B cell (primary cell): Measurements from ENCODE around the gene TMC6. TPM values are rescaled to one million over a fixed set of nuclear protein-coding genes. Genes with fewer than 3 reads are reported as not detected.

Source experiments
- ATAC-seq: fragments of 200-7000 bp; cut with Tn5 transposase; one replicate; pipeline ENCODE4 v1.10.0; 2021; ENCODE audit warnings: low read depth, mild to moderate bottlenecking, moderate number of reproducible peaks, moderate library complexity
- CTCF ChIA-PET: fragments of 350-600 bp; sonication (Branson Sonifier 250); formaldehyde crosslinking; loops from one replicate; lab custom pipeline; 2021; ENCODE audit warnings: antibody characterized with exemption, inconsistent platforms; lab: Charles Lee
- POLR2A ChIA-PET: fragments of 350-600 bp; sonication (Branson Sonifier 250); formaldehyde crosslinking; loops from one replicate; lab custom pipeline; 2021; ENCODE audit warnings: antibody characterized with exemption; lab: Charles Lee
- DNase-seq: peaks from one replicate; pipeline ENCODE4 v3.0.0; 2013
- H2AFZ ChIP-seq: 2 replicates; pipeline ENCODE4 v1.6.1; 2012; ENCODE audit warnings: mild to moderate bottlenecking, low read depth, low read length; ENCODE audit not compliant: insufficient read depth, poor library complexity, severe bottlenecking
- H3K27ac ChIP-seq, 2 donors: 1 replicate in 1 of 2; 2 replicates in 1 of 2; pipeline ENCODE4 v1.5.1; 2012 to 2013; ENCODE audit warnings: low read length in 2 of 2, mild to moderate bottlenecking in 2 of 2, moderate library complexity in 1 of 2
- H3K27me3 ChIP-seq, 4 experiments: fragments of 200-600 bp in 1 of 4; sonication (generic) in 1 of 4; replicated peaks in 1 of 4; 1 replicate in 2 of 4; 2 replicates in 2 of 4; pipeline versions ENCODE4 v1.6.1 to v1.7.0; 2013 to 2016; ENCODE audit warnings: low read length in 3 of 4, mild to moderate bottlenecking in 2 of 4, mixed read lengths in 1 of 4, moderate library complexity in 1 of 4; ENCODE audit not compliant: insufficient read depth in 4 of 4, control insufficient read depth in 3 of 4; ENCODE audit errors: control extremely low read depth in 1 of 4
- H3K36me3 ChIP-seq, 2 experiments: replicated peaks in 1 of 2; 1 replicate in 1 of 2; 2 replicates in 1 of 2; pipeline versions ENCODE4 v1.6.1 to v1.7.1; 2013; ENCODE audit warnings: low read length in 1 of 2; ENCODE audit not compliant: insufficient read depth in 2 of 2, control insufficient read depth in 1 of 2; ENCODE audit errors: control extremely low read depth in 1 of 2, extremely low read depth in 1 of 2
- H3K4me1 ChIP-seq, 2 donors: fragments of 200-600 bp in 1 of 2; sonication (generic) in 1 of 2; 1 replicate in 1 of 2; 2 replicates in 1 of 2; pipeline versions ENCODE4 v1.5.1 to v1.6.1; 2013 to 2017; ENCODE audit warnings: low read length in 2 of 2; ENCODE audit not compliant: control insufficient read depth in 2 of 2, insufficient read depth in 2 of 2
- H3K4me2 ChIP-seq: replicated peaks from 2 replicates; pipeline ENCODE3; 2012; ENCODE audit warnings: mild to moderate bottlenecking, low read depth, low read length; ENCODE audit not compliant: poor library complexity, severe bottlenecking
- H3K4me3 ChIP-seq, 5 experiments: fragments of 200-600 bp in 1 of 5; sonication (generic) in 1 of 5; 1 replicate in 3 of 5; 2 replicates in 2 of 5; pipeline versions ENCODE4 v1.5.1 to v1.7.0; 2011 to 2016; ENCODE audit warnings: low read length in 4 of 5, mild to moderate bottlenecking in 4 of 5, low read depth in 2 of 5, control low read depth in 1 of 5, moderate library complexity in 1 of 5; ENCODE audit not compliant: insufficient read depth in 1 of 5; ENCODE audit errors: control extremely low read depth in 1 of 5, extremely low read depth in 1 of 5
- H3K79me2 ChIP-seq: fragments of 200-600 bp; sonication (generic); one replicate; pipeline ENCODE4 v1.6.0; 2016; ENCODE audit warnings: low read length; ENCODE audit not compliant: control insufficient read depth, insufficient read depth
- H3K9ac ChIP-seq: fragments of 200-600 bp; sonication (generic); 2 replicates; pipeline ENCODE4 v1.6.1; 2017; ENCODE audit warnings: mild to moderate bottlenecking, low read length, moderate library complexity
- H3K9me3 ChIP-seq, 3 donors: one replicate each; pipeline versions ENCODE4 v1.6.1 to v1.7.1; 2013; ENCODE audit warnings: low read length in 2 of 3; ENCODE audit not compliant: control insufficient read depth in 2 of 3, insufficient read depth in 1 of 3; ENCODE audit errors: control extremely low read depth in 1 of 3
- H4K20me1 ChIP-seq: 2 replicates; pipeline ENCODE4 v1.6.0; 2012; ENCODE audit warnings: mild to moderate bottlenecking, low read length; ENCODE audit not compliant: insufficient read depth, control insufficient read depth, poor library complexity, severe bottlenecking
- H3K27ac Mint-ChIP-seq: one replicate; pipeline ENCODE4 v1.8.0; 2021; ENCODE audit warnings: mixed read lengths
- H3K27me3 Mint-ChIP-seq: one replicate; pipeline ENCODE4 v1.8.0; 2021; ENCODE audit warnings: mixed read lengths
- H3K4me1 Mint-ChIP-seq: one replicate; pipeline ENCODE4 v1.8.0; 2021; ENCODE audit warnings: mixed read lengths
- H3K4me3 Mint-ChIP-seq: one replicate; pipeline ENCODE4 v1.8.0; 2021; ENCODE audit warnings: mixed read lengths
- H3K9me3 Mint-ChIP-seq: one replicate; pipeline ENCODE4 v1.8.0; 2022; ENCODE audit warnings: mixed read lengths; ENCODE audit not compliant: insufficient read depth
- CTCF ChIP-seq: fragments of 200-600 bp; IDR thresholded peaks from one replicate; pipeline ENCODE4 v1.8.0; 2022; ENCODE audit warnings: antibody characterized with exemption, mild to moderate bottlenecking
- EZH2 ChIP-seq: IDR thresholded peaks from 2 replicates; pipeline ENCODE4 v1.6.1; 2012; ENCODE audit warnings: borderline replicate concordance, low read depth, mild to moderate bottlenecking, moderate library complexity, low read length; ENCODE audit not compliant: insufficient read depth, poor library complexity, severe bottlenecking
- WGBS: methylation state at CpG from one replicate; pipeline ENCODE4 v1.1.5; 2013; ENCODE audit warnings: missing lambda C conversion rate; ENCODE audit not compliant: insufficient coverage; 5-methylcytosine and 5-hydroxymethylcytosine counted together
- intact Hi-C: fragments of 100-400 bp; cut with micrococcal nuclease; formaldehyde crosslinking; loops from one replicate; pipeline ENCODE4 v1.10.0; 2022
- polyA plus RNA-seq: library from polyadenylated mRNA; depleted of rRNA; stranded (reverse); fragments of >200 nt; gene quantifications from 2 replicates; pipeline ENCODE4 v1.2.3, GENCODE V29; 2012
- total RNA-seq, 2 donors: library from RNA; stranded (reverse); fragments of 120-200 nt in 1 of 2; gene quantifications; 1 replicate in 1 of 2; 2 replicates in 1 of 2; pipeline versions ENCODE4 v1.2.3 to v1.2.4, GENCODE V29; 2013 to 2022

Gene TMC6
- total and polyA plus RNA-seq, 2 donors (not counting 1 experiment from before 2014, with no cell fraction given) = 374 to 891 TPM

- 96% methylated on average over 4 of the region's 9 CpGs for WGBS
- H2AFZ ChIP-seq = no peak overlapping the region
- H4K20me1 ChIP-seq = peaks cover 70% of the 10 kb centered on the region
- no peak for TF ChIP-seq EZH2
- intact Hi-C loops = loop anchor here (10.0 kb wide), 1 partner anchor 1699 kb away; the partner anchor contains the start of gene CBX4
- no peak overlapping the region for H3K27ac ChIP-seq
- DNase-seq (no peak), ATAC-seq (no peak)
- no peak overlapping the region for H3K9ac ChIP-seq
- H3K4me3 Mint-ChIP-seq = peak overlapping the region; percentile 34
- peak overlapping the region; percentile 86 for H3K27ac Mint-ChIP-seq
- H3K4me1 Mint-ChIP-seq = peaks cover 72% of the 10 kb centered on the region
- no peak overlapping the region for H3K4me3 ChIP-seq
- H3K27me3 ChIP-seq = no peaks in the 10 kb centered on the region
- no peak overlapping the region for H3K4me2 ChIP-seq
- POLR2A ChIA-PET = interaction anchor here (0.8 to 22.6 kb wide), 4 partner anchors 8 to 39 kb away, joined by 3 to 432 read pairs (median 20); partner anchors contain the start of gene SYNGR2
- CTCF ChIA-PET = interaction anchor here (0.7 to 14.1 kb wide), 13 partner anchors 9 to 695 kb away, joined by 4 to 357 read pairs (median 17); partner anchors contain the start of genes C17orf99, SYNGR2, TK1 and TMC6
- H3K27me3 Mint-ChIP-seq = no peaks in the 10 kb centered on the region
- H3K9me3 Mint-ChIP-seq = no peaks in the 10 kb centered on the region
- peaks cover 64 to 86% of the 10 kb centered on the region in 2 donors for H3K4me1 ChIP-seq
- H3K36me3 ChIP-seq = peaks cover 0 to 68% of the 10 kb centered on the region in 2 experiments
- peaks cover 0 to 10% (median 0%) of the 10 kb centered on the region in 3 donors for H3K9me3 ChIP-seq
- H3K79me2 ChIP-seq = peaks cover 45% of the 10 kb centered on the region
These were observed 7.4 kb upstream of the TMC6 start for GRCh38 chr17:78135858-78136500.

GRCh38 chr17:78134899-78135385, 6.4 kb upstream of the TMC6 start:
- TF ChIP-seq CTCF = no peak
- TF ChIP-seq EZH2 = no peak
- Mint-ChIP-seq H3K4me1 (peaks cover 74% of the 10 kb centered on the region), H3K27ac (peak overlapping the region; percentile 95)

More at GRCh38 chr17:78134899-78135385, 6.4 kb upstream of the TMC6 start:
- DNase-seq = no peak
- H3K36me3 ChIP-seq = peaks cover 0 to 72% of the 10 kb centered on the region in 2 experiments
- no peaks in the 10 kb centered on the region for H3K27me3 ChIP-seq
- H3K4me1 ChIP-seq = peaks cover 60 to 84% of the 10 kb centered on the region in 2 donors
- ChIA-PET CTCF (interaction anchor here (0.6 to 14.1 kb wide), 18 partner anchors 8 to 287 kb away, joined by 3 to 357 read pairs (median 9); partner anchors contain the start of genes AFMID, C17orf99, SYNGR2 and TK1), POLR2A (interaction anchor here (0.6 to 22.6 kb wide), 8 partner anchors 8 to 40 kb away, joined by 3 to 432 read pairs (median 9); partner anchors contain the start of genes C17orf99 and SYNGR2)
- peak overlapping the region; percentile 88 to 92 for H3K27ac ChIP-seq
- no peak overlapping the region for H2AFZ ChIP-seq
- no peak for ATAC-seq
- H3K9me3 Mint-ChIP-seq = no peaks in the 10 kb centered on the region
- intact Hi-C loops = loop anchor here (1.0 to 10.0 kb wide), 5 partner anchors 23 to 1700 kb away; partner anchors contain the start of gene CBX4
- no peak overlapping the region for H3K4me3 Mint-ChIP-seq
- no peak overlapping the region for H3K4me3 ChIP-seq
- H3K4me2 ChIP-seq = peak overlapping the region; percentile 100
- peaks cover 54% of the 10 kb centered on the region for H3K79me2 ChIP-seq
- H3K9me3 ChIP-seq = peaks cover 0 to 1% (median 0%) of the 10 kb centered on the region in 3 donors
- WGBS = 92% methylated on average over 6 of the region's 9 CpGs
- H3K27me3 Mint-ChIP-seq = no peaks in the 10 kb centered on the region
- H4K20me1 ChIP-seq = peaks cover 80% of the 10 kb centered on the region
- H3K9ac ChIP-seq = no peak overlapping the region
